ENCODE results near the gene VARS2. TPM values are rescaled to one million over a fixed set of nuclear protein-coding genes. Genes with fewer than 3 reads are reported as not detected.

The VARS2 gene
- total and polyA plus RNA-seq, 10 donors, result 15.5 to 38.2 (median 28.2) TPM

DNA sequence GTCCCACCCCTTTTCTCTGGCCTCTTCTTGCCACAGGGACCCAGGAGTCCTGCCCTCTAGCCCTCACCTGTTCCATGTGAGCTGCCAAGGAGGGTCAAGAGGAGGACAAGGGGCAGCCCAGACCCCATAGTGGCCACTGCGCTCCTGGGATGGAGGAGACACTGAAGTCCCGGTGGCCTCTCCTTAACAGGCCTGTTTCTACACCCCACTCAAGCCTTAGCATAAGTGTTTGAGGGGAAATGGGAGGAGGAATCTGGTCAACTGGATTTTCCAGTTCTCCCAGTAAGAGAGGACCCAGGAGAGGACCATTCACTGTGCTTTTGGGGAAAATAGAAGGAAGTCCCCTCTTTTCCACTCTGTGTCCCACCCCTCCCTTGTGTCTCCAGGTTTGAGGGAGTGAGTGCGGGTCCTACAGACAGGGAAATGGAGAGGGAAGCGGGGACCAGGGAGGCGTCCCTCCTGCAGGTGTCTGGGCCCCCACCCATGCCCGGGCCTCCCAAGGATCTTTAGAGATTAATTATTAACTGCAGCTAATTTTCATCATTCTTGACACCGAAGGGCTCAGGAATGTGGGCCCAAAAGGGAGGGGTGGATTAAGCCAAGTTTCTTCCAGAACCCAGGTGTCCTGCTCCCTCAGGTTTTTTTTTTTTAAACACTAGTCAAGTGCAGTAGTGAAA, 18.1 kb downstream of the VARS2 start, which contains the start of gene SFTA2:
TSS of gene SFTA2 (minus strand) at position 202 of the 677 bp plus-strand sequence. CDS start at position 128, 74 bp downstream.
- H3K36me3 ChIP-seq, result peaks cover 0 to 7% (median 0%) of the 10 kb centered on the region in 6 donors
- peaks cover 0 to 13% (median 9%) of the 10 kb centered on the region in 8 donors for H3K9me3 ChIP-seq
- H3K27ac ChIP-seq, result no peak within 1 kb of the TSS
- DNase-seq, result no peak
- no peak within 1 kb of the TSS for H3K4me3 ChIP-seq
- intact Hi-C loops (cut with DNase I; ENCODE audit: low total_unique reads), result no loop called here
- H3K4me1 ChIP-seq, result no peaks in the 10 kb centered on the region
- H3K27me3 ChIP-seq (replicated peaks in 1 of 7), result no peaks in the 10 kb centered on the region
- WGBS, 5 donors, result 83 to 92% (median 89%) methylated on average over 7 of the region's 7 CpGs
- TF ChIP-seq, protein P1, sequence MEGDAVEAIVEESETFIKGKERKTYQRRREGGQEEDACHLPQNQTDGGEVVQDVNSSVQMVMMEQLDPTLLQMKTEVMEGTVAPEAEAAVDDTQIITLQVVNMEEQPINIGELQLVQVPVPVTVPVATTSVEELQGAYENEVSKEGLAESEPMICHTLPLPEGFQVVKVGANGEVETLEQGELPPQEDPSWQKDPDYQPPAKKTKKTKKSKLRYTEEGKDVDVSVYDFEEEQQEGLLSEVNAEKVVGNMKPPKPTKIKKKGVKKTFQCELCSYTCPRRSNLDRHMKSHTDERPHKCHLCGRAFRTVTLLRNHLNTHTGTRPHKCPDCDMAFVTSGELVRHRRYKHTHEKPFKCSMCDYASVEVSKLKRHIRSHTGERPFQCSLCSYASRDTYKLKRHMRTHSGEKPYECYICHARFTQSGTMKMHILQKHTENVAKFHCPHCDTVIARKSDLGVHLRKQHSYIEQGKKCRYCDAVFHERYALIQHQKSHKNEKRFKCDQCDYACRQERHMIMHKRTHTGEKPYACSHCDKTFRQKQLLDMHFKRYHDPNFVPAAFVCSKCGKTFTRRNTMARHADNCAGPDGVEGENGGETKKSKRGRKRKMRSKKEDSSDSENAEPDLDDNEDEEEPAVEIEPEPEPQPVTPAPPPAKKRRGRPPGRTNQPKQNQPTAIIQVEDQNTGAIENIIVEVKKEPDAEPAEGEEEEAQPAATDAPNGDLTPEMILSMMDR (IDR thresholded peaks at IDR 0.05 in 8 of 11, conservative IDR thresholded peaks at IDR 0.05 in 3 of 11), result no peak
- TF ChIP-seq POLR2AphosphoS5 (IDR thresholded peaks at IDR 0.05) (no peak), POLR2A (IDR thresholded peaks at IDR 0.05) (no peak)

DNA sequence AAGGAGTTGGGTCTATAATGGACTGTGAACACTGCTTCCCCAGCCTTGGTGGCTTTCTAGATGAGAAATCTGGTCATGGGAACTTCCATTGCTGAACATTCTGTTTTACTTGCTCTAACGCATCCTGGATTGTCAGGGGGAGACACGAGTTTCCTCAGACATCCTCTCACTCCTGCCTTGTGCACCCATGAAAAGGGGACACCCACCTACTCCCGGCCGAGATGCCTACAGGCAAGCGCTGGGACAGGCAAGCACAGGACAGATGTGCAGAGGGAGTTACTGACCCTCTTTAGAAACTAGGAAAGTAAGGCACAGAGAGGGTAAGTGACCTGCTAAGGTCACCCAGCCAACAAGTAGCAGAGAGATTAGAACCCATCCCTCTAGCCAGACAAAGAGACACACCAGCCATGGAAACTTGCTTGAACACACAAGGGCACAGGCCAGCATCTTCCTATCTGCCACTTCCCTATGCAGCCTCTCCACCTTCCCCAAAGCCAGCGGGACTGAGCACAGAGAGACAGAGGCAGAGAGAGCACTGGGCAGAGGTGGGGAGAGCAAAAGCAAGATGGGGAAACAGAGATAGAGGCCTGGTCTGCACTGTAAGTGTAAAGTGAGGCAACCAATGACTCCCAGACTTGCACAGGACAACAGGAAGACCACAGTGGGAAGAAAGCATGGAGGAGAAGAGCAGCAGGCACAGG, 18.8 kb downstream of the VARS2 start:
- Histone ChIP-seq H3K4me3 (no peak overlapping the region), H3K4me1 (no peaks in the 10 kb centered on the region), H3K27me3 (replicated peaks in 1 of 7) (peaks cover 0 to under 1% (median 0%) of the 10 kb centered on the region in 7 donors), H3K27ac (no peak overlapping the region), H3K9me3 (peaks cover 0 to 13% (median 9%) of the 10 kb centered on the region in 8 donors), H3K36me3 (no peaks in the 10 kb centered on the region)
- 75 to 87% (median 79%) methylated on average over 6 of the region's 6 CpGs for WGBS, 5 donors
- no peak for DNase-seq
- TF ChIP-seq POLR2AphosphoS5 (IDR thresholded peaks at IDR 0.05), result no peak
- TF ChIP-seq, protein P1 (IDR thresholded peaks at IDR 0.05 in 8 of 11, conservative IDR thresholded peaks at IDR 0.05 in 3 of 11), result no peak
- TF ChIP-seq POLR2A (IDR thresholded peaks at IDR 0.05), result no peak
- intact Hi-C loops (cut with DNase I; ENCODE audit: low total_unique reads), result no loop called here

- Histone ChIP-seq H3K9me3 (no peaks in the 10 kb centered on the region), H3K4me3 (no peak overlapping the region), H3K36me3 (no peaks in the 10 kb centered on the region), H3K4me1 (no peaks in the 10 kb centered on the region), H3K27ac (no peak overlapping the region), H3K27me3 (replicated peaks in 1 of 7) (peaks cover 0 to 22% (median 0%) of the 10 kb centered on the region in 7 donors)
- no peak for DNase-seq
- intact Hi-C loops (cut with DNase I; ENCODE audit: low total_unique reads), result no loop called here
- WGBS, 5 donors, result 14 to 32% (median 22%) methylated on average over 3 of the region's 3 CpGs
- no peak for TF ChIP-seq POLR2AphosphoS5 (IDR thresholded peaks at IDR 0.05)
- TF ChIP-seq, protein P1 (IDR thresholded peaks at IDR 0.05 in 8 of 11, conservative IDR thresholded peaks at IDR 0.05 in 3 of 11), result no peak
- TF ChIP-seq POLR2A (IDR thresholded peaks at IDR 0.05), result no peak
Observed at GRCh38 chr6:30935018-30935417, 21.0 kb downstream of the VARS2 start.

- Histone ChIP-seq H3K27ac (no peak overlapping the region), H3K4me3 (no peak overlapping the region), H3K4me1 (no peaks in the 10 kb centered on the region), H3K9me3 (no peaks in the 10 kb centered on the region), H3K27me3 (replicated peaks in 1 of 7) (peaks cover 0 to 44% (median 0%) of the 10 kb centered on the region in 7 donors), H3K36me3 (no peaks in the 10 kb centered on the region)
- DNase-seq, result no peak
- TF ChIP-seq, protein P1 (IDR thresholded peaks at IDR 0.05 in 8 of 11, conservative IDR thresholded peaks at IDR 0.05 in 3 of 11), result no peak
- no peak for TF ChIP-seq POLR2AphosphoS5 (IDR thresholded peaks at IDR 0.05)
- no peak for TF ChIP-seq POLR2A (IDR thresholded peaks at IDR 0.05)
- WGBS, 5 donors, result 82 to 91% (median 85%) methylated on average over 6 of the region's 6 CpGs
- intact Hi-C loops (cut with DNase I; ENCODE audit: low total_unique reads), result no loop called here
Observed at GRCh38 chr6:30937265-30937664, 23.2 kb downstream of the VARS2 start.
